SIG-M5 treated with dmso at 0.1 percent for 504 hours (cell line): Measurements from ENCODE around the gene GAD1.

Experiments
- DNase-seq: peaks from one replicate; lab custom pipeline; 2025; ENCODE audit not compliant: unreplicated experiment; lab: John Stamatoyannopoulos, UW

GAD1 gene

DNA sequence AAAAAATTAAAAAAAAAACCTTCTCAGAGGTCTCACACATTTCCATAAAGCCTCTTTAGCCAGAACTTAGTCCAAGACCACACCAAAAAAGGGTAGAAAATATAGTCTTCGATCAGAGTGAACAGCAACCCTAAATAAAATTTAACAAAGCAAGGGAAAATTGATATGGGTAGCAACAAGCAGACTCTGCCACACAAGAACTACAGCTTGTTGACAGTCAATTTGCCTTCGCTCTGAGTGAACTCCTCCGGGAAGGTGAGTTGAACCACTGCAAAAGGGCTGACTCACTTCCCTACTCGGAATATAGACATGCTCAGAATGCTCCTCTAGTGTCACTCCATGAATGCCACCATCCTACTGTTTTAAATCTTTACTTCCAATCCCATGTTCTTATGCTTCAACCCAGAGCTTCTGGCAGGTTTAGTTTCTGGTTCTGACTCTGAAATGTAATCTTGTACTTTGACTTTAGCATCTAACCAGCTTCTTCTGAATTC lies 24.1 kb downstream of the GAD1 start:
- no peak for DNase-seq

DNA sequence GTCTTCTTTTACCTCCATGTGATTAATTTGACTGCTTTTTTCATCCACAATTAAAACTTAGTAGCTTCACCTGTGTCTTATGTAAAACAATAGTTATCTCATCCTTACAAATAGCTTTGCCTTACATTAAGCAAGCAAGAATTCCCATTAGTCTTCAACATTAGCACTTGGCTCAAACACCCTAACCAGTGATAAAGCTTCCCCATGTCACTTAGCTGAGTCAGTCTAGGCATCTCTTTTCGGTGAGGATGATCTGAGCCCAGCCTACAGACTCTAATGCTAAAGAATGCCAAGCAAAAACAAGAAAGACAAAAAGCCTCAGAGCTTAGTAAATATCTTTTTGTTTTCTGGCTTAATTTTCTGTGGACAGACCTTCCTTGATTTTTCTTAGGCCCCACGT lies 26.1 kb downstream of the GAD1 start:
- DNase-seq, result no peak

DNA sequence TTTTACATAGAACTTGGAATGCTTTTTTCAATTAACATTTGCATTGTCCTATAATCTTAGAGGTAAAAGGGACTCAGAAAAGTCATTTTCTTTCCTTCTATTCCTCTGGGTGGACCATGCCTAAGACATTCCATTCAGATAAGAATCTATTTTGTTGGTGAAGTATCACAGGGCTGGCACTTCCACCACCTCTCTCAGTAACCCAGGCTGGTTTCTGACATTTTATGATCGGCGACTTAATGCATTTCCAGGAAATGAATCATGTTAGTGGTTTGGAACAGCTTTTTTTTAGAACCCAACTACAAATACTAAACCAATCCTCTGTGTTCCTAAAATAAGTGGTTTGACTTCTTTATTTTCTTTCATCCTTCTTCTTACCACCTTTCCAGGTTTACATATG lies 27.0 kb downstream of the GAD1 start:
- DNase-seq, result peak; percentile 16

DNA sequence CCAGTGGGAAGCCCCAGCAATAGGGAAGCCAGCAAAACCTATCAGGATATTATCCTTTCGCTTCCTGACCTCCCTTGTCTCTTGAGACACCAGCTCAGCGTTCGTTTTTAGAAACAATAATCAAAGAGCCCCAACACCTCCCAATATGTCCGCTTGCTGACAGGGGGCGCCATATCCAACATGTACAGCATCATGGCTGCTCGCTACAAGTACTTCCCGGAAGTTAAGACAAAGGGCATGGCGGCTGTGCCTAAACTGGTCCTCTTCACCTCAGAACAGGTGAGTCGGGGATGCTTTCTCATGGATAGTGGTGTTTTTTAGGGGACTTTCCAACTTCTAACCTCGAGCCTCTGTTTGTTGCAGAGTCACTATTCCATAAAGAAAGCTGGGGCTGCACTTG lies 28.7 kb downstream of the GAD1 start:
- DNase-seq, result no peak

DNA sequence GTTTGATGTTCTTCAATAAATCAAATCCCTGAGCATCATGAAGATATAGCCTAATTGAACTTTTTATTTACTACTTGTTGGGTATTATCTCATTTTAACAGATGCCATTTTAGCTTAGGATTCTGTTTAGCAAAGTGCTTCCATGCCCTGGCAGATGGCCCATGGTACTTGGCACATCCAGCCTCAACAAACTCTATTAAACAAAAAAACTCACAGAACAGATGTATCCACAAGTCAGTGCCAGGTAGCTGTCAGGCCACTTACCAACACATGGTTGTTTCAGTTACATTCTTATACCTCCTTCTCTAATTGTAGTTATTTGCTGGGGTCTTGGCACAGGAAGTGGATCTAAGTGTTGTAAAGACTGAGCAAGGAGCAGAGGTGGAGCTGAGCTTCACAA lies 29.6 kb downstream of the GAD1 start:
- no peak for DNase-seq

DNA sequence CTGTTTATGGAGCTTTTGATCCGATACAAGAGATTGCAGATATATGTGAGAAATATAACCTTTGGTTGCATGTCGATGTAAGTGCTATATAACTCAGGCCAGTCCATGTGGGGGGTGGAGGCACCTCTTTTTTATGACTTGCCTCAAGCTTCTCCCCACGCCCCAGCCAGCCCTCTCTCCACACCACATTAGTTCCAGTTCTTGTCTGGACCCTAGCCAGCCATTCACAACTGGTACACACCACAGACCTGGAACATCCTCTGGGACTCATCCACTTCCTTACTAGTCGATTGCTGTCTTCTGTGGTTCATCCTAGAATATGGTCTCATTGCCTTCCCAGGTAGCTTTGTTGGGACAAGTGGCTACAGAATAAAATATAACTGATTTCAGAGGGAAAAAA lies 31.0 kb downstream of the GAD1 start:
- DNase-seq, result no peak

DNA sequence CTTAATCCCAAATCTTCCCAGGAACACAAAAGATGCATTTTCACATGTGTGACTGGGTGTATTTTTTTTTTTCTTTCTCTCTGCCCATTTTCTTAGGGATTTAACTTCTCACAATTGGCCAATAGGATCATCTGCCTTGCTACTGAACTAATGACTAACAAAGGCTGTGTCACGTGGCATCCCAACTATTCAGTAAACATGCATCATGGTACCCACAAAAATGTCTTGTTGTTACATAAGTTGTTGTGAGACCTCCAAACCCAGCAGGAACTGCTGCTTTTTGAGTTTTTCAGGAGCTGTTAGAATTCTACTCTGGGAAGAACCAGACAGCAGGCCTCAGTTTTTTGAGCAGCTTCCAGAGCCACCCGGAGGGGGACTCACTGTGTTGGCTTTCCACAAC lies 31.9 kb downstream of the GAD1 start:
- DNase-seq, result no peak

DNA sequence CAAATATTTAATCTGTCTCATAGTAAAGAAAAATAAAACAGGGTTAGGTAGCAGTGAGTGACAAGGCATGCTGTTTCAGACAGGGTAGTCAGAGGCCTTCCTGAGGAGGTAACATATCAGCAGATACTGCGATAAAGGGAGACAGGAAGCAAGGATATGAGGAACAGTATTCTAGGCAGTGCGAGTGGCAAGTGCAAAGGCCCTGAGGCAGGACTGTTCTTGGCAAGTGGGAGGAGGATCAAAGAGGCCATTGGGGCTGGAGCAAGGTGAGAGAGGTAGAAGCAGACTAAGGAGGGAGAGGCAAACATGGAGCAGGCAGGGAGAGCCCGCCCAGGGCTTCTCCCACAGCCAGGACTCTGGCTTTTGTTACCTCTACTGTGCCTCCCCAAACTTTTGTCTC lies 33.6 kb downstream of the GAD1 start:
- DNase-seq, result no peak

DNA sequence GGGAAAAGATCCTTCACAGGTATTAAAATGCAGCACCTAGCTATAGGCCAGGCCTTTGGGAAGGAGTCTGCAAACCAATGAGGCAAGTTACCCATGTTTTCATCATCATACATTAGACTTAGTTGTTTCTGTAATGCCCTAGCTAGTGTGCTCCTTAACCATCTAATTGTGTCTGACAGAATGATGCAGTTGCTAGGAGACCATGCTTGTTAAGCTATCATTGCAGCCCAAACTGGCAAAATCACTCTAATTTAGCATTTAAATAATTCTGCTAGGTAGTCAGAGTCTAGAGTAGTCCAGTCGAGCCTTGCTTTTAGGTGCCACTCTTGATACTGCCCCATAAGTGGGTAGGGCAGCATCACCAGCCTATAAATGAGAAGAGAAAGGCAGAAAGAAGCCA lies 34.9 kb downstream of the GAD1 start:
- DNase-seq, result no peak

DNA sequence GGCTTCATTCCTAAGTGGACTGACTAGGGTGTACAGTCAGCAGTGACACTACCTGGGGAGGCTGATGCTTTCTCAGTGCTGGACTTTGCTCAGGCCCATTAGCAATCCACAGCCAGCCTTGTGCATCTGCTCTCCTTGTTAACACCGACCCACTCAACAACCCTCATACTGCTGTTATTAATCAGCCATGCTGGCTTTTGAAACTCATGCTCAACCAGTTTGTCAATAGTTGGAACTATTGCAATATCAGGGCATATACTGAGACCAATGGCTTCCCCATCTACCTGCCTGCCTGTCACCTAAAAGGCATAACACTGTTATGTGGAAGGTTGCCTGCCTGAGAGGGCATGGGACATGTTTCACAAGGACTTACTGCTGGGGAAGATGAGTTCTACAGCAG lies 39.4 kb downstream of the GAD1 start:
- DNase-seq, result no peak

DNA sequence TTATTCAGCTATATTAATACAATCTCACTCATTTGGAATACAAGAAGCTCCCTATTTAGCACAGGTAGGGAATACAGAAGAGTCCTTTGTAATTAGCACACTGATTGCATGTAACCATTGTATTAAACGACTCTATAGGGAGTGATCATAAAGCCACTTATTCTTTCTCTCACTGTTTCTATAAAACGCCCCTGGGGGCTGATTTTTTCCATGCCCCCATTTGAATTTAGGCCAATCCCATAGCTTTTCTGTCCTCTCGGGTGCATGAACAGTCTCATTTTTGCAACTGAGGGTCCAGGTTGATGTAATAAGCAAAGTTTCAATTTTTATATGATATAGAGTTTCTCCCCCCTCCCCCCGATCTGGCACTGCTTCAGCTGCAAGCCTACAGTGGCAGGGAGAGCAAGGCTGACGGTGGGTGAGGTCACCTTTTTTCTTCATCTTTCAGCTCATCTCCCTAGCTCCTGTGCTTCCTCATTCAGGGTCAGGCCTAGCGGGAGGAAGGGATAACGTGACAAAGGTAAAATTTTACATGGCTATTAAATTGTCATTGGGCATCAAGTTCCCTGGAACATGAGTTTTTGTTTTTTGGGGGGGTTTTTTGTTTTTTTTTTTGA lies 45.7 kb downstream of the GAD1 start:
- no peak for DNase-seq

DNA sequence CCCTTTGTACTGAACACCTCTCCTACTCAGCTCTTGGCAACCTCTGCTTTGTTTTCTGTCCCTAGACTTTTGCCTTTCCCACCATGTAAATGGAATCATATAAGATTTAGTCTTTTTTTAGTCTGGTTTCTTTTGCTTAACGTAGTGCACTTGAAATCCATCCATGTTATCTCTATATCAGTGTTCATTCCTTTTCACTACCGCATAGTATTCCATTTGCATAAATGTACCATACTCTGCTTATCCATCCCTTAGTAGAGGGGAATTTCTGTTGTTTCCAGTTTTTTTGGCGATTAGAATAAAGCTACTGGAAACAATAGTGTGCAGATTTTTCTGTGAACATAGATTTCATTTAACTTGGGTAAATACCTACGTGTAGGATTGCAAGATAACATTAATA lies 46.4 kb downstream of the GAD1 start:
- DNase-seq, result no peak

DNA sequence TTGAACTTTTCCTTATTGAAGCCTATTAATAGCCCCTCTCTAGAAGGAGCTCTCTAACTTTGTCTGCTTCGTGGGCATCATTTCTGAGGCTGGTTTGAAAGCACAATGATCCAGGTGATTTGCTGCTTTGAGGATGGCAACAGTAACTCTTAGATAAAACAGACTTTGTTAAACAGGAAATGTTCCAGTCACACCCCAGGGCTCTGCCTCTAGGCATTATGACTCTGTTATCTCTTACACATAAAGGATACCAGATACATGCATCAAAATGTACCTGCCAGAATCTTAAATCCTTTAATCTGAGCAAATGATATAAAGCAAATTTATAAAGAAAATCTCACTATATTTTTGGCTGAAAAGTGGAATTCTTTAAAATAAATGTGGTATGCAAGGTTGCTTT lies 52.3 kb downstream of the GAD1 start:
- DNase-seq, result no peak

DNA sequence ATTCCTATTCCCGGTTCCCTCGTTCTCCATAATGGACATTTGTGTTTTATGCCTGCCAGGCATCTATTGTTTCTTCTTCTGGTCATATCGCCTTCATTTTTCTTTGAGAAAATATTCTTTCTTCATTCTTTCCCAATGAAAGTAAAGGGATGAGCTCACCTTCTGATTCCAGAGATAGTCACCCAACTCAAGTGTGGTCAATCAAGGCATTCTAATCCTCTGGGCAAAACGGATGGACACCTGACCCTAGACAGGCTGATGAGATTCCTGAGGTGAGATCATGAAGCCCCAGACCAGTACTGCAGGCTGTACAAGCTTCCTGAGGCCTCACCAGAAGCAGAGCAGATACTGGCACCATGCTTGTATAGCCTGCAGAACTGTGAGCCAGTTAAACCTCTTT lies 52.8 kb downstream of the GAD1 start:
- no peak for DNase-seq

DNA sequence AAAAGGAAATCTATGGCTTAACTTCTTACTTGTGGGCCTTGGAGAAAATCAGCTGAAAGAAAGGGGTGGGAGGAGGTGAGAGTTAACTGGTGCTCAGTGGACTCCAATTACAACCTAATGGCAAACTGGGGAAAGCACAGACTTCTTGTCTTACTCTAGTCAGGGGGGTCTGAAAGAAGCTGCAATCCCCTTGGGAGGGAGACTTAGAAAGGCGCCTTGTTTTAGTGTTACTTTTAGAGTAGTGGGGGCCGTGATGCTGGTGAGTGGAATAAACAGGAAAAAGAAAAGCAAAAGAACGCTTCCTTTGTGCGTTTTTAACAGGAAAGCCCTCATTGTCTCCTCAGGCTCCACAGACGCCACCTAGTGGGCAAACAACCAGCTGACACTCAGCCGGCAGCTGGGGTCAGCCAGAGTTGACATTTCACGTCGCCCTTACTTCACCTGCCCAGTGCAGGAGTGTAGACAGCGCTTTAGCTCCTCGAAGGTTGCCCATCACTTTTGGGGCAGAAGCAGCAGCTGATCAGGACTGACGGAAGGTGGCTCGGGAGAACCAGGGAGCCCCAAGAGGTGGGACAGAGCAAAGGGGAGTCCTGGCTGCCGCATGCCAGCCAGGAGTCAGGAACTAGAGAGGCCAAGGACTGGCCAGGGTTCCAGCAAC lies 56.5 kb downstream of the GAD1 start:
- peak; percentile 59 for DNase-seq

DNA sequence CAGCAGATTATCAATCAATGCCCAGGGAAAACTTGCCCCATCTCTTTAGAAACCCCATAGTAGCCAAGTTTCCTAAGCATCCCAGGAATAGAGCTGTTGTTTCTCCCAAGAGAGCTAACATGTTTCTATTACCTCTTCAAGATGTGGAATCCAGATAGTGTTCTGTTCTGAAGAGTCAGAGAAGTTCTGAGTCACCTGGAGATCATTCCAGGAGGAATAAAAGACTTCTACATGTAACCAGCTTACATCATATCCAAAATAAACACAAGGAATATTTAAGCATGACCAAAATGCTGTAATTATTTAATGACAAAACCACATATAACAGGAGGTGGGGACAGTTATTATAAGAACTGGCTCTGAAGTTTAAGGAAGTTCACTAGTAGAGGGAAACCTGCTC lies 61.4 kb downstream of the GAD1 start:
- DNase-seq, result no peak

DNA sequence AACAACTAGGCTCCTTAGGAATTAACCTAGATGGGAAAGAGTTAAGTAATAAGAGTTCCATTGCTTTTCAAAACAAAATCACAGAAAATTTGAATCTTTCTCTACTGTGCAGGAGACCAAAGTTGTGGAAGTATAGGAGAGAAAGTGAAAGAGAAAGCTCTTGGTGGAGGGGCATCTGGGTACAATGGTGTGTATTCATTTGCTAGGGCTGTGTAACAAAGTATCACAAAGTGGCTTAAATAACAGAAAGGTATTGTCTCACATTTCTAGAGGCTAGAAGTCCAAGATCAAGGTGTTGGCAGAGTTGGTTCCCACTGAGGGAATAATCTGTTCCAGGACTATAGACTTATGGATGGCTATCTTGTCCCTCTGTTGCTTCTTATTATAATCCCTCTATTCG lies 61.8 kb downstream of the GAD1 start:
- DNase-seq, result no peak

DNA sequence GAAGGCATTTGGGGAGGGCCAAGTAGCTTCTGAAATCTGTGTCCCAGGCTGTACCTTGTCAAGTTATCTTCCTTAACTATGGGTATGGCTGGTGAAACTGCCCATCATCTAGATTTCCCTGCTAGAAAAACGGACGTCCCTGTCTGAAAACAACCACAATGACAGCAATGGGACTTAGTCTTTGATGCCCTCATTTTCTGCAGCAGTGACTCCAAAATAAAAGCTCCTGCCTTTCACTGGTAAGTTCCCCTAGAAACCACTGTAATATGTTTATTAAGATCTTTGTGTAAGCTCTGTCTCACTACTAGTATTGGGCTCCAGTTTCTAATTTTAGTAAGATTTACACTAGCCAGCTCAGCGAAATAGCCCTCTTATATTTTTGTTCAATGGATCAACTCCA lies 65.2 kb downstream of the GAD1 start:
- no peak for DNase-seq

DNA sequence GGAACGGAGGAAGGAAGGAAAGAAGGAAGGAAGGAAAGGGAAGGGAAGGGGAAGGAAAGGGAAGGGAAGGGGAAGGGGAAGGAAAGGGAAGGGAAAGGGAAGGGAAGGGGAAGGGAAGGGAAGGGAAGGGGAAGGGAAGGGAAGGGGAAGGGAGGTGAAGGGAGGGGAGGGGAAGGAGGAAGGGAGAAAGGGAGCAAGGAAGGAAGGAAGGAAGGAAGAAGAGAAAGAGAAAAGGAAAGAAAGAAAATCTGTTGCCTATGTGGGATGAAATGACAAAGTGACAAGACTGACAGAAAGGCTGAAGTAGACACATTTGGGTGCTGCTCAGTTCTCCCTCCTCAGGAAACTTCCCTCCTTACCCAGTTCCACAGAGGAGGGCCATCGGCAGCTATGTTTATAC lies 66.1 kb downstream of the GAD1 start:
- no peak for DNase-seq

DNA sequence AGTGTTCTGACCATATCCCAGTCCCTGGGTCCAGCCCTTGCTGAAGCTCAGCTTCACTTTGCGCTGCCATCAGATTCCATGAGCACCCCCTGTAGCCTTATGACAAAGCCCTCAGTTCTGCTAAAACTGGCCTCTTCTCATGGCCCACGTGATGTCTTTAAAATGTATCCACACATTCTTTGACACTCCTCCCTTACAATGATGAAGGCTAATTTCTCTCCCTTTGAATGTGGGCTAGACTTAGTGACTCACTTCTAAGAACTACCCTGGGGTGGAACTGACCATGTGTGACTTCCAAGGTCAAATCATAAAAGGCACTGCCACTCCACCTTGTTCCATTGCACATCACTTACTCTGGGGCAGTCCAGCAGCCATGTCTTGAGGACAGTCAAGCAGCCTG lies 67.0 kb downstream of the GAD1 start:
- no peak for DNase-seq

DNA sequence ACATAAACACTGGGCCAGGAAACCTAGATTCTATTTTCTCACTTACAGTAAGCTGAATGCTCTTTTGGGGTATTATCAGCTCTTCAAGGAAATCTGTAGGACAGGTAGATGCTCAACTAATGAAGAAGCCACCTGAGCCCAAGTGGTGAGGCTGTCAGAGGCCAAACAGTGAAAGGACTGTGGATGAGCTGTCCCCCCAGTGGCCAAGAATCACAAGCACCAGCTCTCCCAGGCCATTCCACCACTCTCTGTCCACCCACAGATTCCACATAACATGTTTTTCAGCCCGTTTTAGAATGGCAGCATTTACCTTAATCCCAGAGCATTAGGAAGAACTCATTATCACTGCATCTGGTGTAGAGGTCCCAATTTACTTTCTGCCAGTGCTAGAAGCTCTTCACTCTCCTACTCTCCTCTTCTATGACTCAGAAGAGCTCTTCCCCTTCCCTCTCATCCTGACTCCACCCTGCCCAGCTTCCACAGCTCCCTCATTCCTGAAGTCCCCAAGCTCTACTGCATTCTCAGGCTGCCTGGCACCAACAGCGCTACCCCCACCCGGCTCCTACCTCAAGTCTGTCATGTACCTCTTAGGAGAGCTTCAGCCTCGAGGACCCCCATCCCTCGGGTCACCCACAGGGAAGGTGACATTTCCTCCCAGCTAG lies 68.6 kb downstream of the GAD1 start:
- DNase-seq, result no peak

DNA sequence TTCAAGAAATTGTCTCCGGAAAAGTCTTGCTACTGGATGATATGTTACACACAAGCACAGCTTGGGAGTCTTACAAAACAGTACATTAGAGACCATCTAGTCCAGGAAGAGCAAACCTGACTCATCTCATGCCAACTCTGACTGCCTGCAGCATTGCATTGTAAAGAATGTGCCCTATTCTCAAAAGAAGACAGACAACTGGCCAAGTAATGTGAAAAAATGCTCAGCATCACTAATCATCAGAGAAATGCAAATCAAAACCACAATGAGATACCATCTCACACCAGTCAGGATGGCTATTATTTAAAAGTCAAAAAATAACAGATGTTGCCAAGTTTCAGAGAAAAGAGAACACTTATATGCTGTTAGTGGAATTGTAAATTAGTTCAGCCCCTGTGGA lies 69.7 kb downstream of the GAD1 start:
- no peak for DNase-seq

DNA sequence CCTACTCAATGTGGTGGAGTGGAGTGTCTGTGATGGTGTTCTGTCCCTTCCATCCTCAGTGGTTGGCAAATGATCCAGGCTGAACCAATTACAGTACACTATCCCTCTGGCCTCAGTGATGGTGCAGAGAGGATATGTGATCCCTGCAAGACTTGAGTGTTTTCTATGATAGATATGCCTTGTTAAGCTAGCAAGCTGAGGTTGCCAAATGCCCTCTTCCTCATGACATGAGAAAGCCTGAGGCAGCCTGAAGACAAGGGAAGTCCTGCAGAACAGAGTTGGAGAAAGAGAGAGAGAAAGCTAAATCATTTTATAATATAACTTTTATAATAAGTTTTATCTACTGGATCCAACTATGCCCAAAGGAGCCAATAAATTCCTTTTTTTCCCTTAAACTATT lies 70.8 kb downstream of the GAD1 start:
- no peak for DNase-seq
